Keratinocyte (primary cell): ENCODE data around the gene B3GALT4. TPM values are rescaled to one million over a fixed set of nuclear protein-coding genes. Genes with fewer than 3 reads are reported as not detected.

ENCODE experiments used
- DNase-seq: peaks from one replicate; pipeline ENCODE4 v3.0.0-alpha.2; 2011; ENCODE audit warnings: low read depth, missing footprints, low spot score
- FAIRE-seq: peaks from 2 replicates; lab custom pipeline; 2011; peaks lifted over from hg19 to GRCh38; lab: Jason Lieb, UNC
- H2AFZ ChIP-seq: 2 replicates; pipeline ENCODE4 v1.6.0; 2012; ENCODE audit warnings: low read length, control low read depth, inconsistent platforms; ENCODE audit not compliant: control insufficient read depth
- H3K27ac ChIP-seq: 2 replicates; pipeline ENCODE4 v1.5.1; 2011; ENCODE audit warnings: low read length; ENCODE audit not compliant: control insufficient read depth, insufficient read depth
- H3K27me3 ChIP-seq: 3 replicates; pipeline ENCODE4 v1.6.0; 2011; ENCODE audit warnings: low read length; ENCODE audit not compliant: control insufficient read depth, insufficient read depth; ENCODE audit errors: extremely low read depth
- H3K36me3 ChIP-seq, 2 experiments: 2 replicates in 1 of 2; 3 replicates in 1 of 2; pipeline ENCODE4 v1.5.1; 2011; ENCODE audit warnings: low read length in 2 of 2, mild to moderate bottlenecking in 1 of 2; ENCODE audit not compliant: control insufficient read depth in 2 of 2, insufficient read depth in 2 of 2; ENCODE audit errors: extremely low read depth in 1 of 2
- H3K4me1 ChIP-seq: 3 replicates; pipeline ENCODE4 v1.5.1; 2011; ENCODE audit warnings: low read length; ENCODE audit not compliant: control insufficient read depth, insufficient read depth; ENCODE audit errors: extremely low read depth
- H3K4me2 ChIP-seq: 3 replicates; pipeline ENCODE4 v1.6.0; 2011; ENCODE audit warnings: low read depth, low read length; ENCODE audit not compliant: control insufficient read depth, insufficient read depth; ENCODE audit errors: extremely low read depth
- H3K4me3 ChIP-seq, 3 experiments: fragments of 200-600 bp in 1 of 3; sonication (generic) in 1 of 3; 2 replicates in 2 of 3; 3 replicates in 1 of 3; pipeline ENCODE4 v1.5.1; 2011 to 2016; ENCODE audit warnings: low read length in 3 of 3, mild to moderate bottlenecking in 3 of 3, control low read depth in 2 of 3, inconsistent platforms in 1 of 3, low read depth in 1 of 3, mixed read lengths in 1 of 3, mixed run types in 1 of 3, moderate library complexity in 1 of 3; ENCODE audit not compliant: control insufficient read depth in 2 of 3, insufficient read depth in 2 of 3; ENCODE audit errors: extremely low read depth in 1 of 3
- H3K79me2 ChIP-seq: 2 replicates; pipeline ENCODE4 v1.6.0; 2012; ENCODE audit warnings: low read length; ENCODE audit not compliant: control insufficient read depth, insufficient read depth
- H3K9ac ChIP-seq: 3 replicates; pipeline ENCODE4 v1.6.0; 2011; ENCODE audit warnings: low read length; ENCODE audit not compliant: control insufficient read depth, insufficient read depth; ENCODE audit errors: extremely low read depth
- H3K9me1 ChIP-seq: 3 replicates; pipeline ENCODE4 v1.6.0; 2011; ENCODE audit warnings: low read length; ENCODE audit not compliant: control insufficient read depth, insufficient read depth; ENCODE audit errors: extremely low read depth
- H3K9me3 ChIP-seq: 2 replicates; pipeline ENCODE4 v1.5.1; 2012; ENCODE audit warnings: low read depth, low read length; ENCODE audit not compliant: control insufficient read depth
- H4K20me1 ChIP-seq: 3 replicates; pipeline ENCODE4 v1.6.0; 2011; ENCODE audit warnings: low read length; ENCODE audit not compliant: control insufficient read depth, insufficient read depth; ENCODE audit errors: extremely low read depth
- EZH2 ChIP-seq: IDR thresholded peaks from one replicate; pipeline ENCODE4 v1.6.1; 2012; ENCODE audit warnings: inconsistent platforms, mild to moderate bottlenecking, low read length, moderate library complexity
- dilution Hi-C: fragments of 300-500 bp; cut with MboI; formaldehyde crosslinking; loops from one replicate; pipeline ENCODE4 v1.7.0; 2020; ENCODE audit warnings: low sequenced_read_pairs; ENCODE audit not compliant: extremely low pct_ligation_motif_present
- polyA plus RNA-seq, 5 experiments: library from polyadenylated mRNA; depleted of rRNA in 3 of 5; stranded (reverse) in 3 of 5; stranded (forward) in 1 of 5; unstranded in 1 of 5; fragments of >200 nt; gene quantifications; 1 replicate in 1 of 5; 2 replicates in 3 of 5; 3 replicates in 1 of 5; pipeline versions ENCODE4 v1.2.1 to v1.2.3, GENCODE V29; 2011 to 2012; ENCODE audit warnings: missing spikeins in 2 of 5, low read depth in 1 of 5, low replicate concordance in 1 of 5
- TF ChIP-seq, protein P1 (sequence below), 3 experiments: IDR thresholded peaks in 1 of 3; conservative IDR thresholded peaks in 1 of 3; optimal IDR thresholded peaks in 1 of 3; 2 replicates in 2 of 3; 3 replicates in 1 of 3; pipeline versions ENCODE3 to v1.5.1; 2011; ENCODE audit warnings: low read length in 3 of 3, mild to moderate bottlenecking in 3 of 3, moderate library complexity in 2 of 3, control low read depth in 1 of 3, inconsistent platforms in 1 of 3; ENCODE audit not compliant: insufficient read depth in 2 of 3; ENCODE audit errors: extremely low read depth in 1 of 3

The B3GALT4 gene
- polyA plus RNA-seq, 1 donor (not counting 4 experiments of a cell fraction or from before 2014, with no cell fraction given) = 0.31 TPM

DNA sequence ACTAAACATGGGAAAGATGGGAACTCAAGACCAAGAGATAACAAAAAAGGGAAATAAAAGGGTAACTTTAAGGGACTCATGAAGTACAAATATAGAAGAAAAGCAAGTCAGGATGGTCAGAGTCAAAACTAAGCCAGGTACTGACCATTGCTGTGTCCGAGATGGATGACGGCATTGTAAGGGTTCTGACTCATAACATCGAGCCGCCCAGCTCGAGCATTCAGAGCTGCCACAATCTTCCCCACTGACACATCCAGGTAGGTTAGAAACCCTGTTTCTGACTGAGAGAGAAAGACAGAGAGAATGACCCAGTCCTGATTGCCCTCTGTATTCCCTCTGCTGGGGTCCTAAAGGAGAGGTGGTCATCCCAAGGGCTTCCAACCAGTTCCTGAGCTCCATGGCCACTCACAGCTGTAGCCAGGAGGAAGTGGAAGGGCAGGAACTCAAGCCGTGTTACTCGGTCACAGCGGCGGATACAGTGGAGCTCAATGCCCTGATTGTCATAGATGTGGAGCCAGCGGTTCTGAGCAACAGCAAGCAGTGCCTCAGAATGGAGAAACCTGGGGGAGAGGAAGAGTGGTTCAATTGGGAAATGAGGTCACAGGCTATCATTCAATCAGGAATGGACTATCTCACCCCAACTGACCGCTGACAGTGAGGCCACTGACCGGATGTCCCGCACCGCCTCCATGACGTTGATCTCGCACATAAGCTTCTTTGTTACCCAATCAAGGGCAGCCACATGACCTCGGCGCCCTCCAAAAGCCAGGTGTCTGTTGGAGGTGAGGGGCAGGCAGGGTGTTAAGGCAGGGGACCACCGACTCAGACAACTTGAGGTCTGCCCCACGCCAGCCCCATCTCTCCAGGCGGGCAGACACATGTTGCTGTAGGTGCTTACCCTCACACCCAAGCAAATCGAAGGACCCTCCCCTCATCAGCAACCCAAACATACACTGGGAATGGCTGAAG, 10.3 kb downstream of the B3GALT4 start:
- no peak for FAIRE-seq
- Histone ChIP-seq H3K9me3 (no peaks in the 10 kb centered on the region), H3K4me2 (peak overlapping the region; percentile 99), H3K9ac (no peak overlapping the region), H3K9me1 (no peaks in the 10 kb centered on the region), H3K27me3 (no peaks in the 10 kb centered on the region), H3K36me3 (peaks cover 32 to 51% of the 10 kb centered on the region in 2 experiments), H2AFZ (no peak overlapping the region), H3K27ac (no peak overlapping the region), H4K20me1 (no peaks in the 10 kb centered on the region), H3K79me2 (peaks cover 48% of the 10 kb centered on the region), H3K4me1 (peaks cover 20% of the 10 kb centered on the region), H3K4me3 (no peak overlapping the region)
- dilution Hi-C loops = no loop called here
- DNase-seq = no peak
- TF ChIP-seq EZH2 = no peak
- TF ChIP-seq, protein P1, sequence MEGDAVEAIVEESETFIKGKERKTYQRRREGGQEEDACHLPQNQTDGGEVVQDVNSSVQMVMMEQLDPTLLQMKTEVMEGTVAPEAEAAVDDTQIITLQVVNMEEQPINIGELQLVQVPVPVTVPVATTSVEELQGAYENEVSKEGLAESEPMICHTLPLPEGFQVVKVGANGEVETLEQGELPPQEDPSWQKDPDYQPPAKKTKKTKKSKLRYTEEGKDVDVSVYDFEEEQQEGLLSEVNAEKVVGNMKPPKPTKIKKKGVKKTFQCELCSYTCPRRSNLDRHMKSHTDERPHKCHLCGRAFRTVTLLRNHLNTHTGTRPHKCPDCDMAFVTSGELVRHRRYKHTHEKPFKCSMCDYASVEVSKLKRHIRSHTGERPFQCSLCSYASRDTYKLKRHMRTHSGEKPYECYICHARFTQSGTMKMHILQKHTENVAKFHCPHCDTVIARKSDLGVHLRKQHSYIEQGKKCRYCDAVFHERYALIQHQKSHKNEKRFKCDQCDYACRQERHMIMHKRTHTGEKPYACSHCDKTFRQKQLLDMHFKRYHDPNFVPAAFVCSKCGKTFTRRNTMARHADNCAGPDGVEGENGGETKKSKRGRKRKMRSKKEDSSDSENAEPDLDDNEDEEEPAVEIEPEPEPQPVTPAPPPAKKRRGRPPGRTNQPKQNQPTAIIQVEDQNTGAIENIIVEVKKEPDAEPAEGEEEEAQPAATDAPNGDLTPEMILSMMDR (optimal IDR thresholded peaks at IDR 0.05 in 1 of 3, IDR thresholded peaks at IDR 0.05 in 1 of 3, conservative IDR thresholded peaks at IDR 0.05 in 1 of 3; ENCODE audit: extremely low read depth in 1 of 3, insufficient read depth in 2 of 3, low read length in 3 of 3) = no peak

DNA sequence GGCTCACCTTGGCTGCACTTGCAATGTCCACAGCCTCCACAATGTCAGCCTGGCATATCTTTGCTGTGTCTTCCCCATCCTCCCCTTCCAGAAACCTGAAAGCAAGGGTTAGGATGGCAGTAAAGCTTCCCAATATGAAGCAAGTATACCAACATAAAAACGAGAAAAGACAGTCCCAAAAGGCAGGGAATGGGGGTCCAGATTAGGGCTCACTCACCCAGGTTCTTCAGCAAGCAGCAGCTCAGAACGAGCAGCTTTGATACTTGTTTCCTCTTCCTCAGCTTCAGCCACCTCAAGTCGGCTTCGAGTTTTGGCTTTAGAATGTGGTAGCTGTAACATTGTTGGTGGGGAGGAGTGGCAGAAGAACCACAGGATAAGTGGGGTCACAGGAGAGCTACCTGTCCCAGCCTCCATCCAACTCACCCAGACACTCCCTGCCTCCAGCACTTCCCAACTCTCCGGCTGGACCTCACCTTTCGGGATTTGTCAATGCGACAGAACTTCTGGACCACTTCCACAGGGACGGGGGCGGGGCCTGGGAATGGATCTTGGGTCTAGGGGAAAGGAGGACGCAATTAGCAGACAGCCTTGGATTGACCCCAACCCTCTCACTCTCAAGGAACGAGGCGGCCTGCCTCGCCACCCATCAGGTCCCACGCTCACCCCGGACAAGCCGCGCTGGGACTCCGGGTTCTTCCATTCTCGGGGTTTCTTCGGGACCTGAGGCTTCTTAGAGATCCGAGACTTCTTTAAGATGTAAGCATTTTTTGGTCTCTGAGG, 11.4 kb downstream of the B3GALT4 start:
- DNase-seq = no peak
- dilution Hi-C loops = no loop called here

More for the DNA sequence above, 11.4 kb downstream of the B3GALT4 start:
- Histone ChIP-seq H2AFZ (peak overlapping the region; percentile 95), H3K4me1 (peaks cover 20% of the 10 kb centered on the region), H3K79me2 (peaks cover 49% of the 10 kb centered on the region), H3K27ac (peak overlapping the region; percentile 85), H3K4me3 (peak overlapping the region; percentile 54 to 98 (median 95)), H3K9me1 (no peaks in the 10 kb centered on the region), H3K9me3 (no peaks in the 10 kb centered on the region), H3K27me3 (no peaks in the 10 kb centered on the region), H3K36me3 (peaks cover 33 to 54% of the 10 kb centered on the region in 2 experiments), H3K9ac (peak overlapping the region; percentile 95), H4K20me1 (no peaks in the 10 kb centered on the region), H3K4me2 (peak overlapping the region; percentile 99)
- TF ChIP-seq, protein P1 (optimal IDR thresholded peaks at IDR 0.05 in 1 of 3, IDR thresholded peaks at IDR 0.05 in 1 of 3, conservative IDR thresholded peaks at IDR 0.05 in 1 of 3; ENCODE audit: extremely low read depth in 1 of 3, insufficient read depth in 2 of 3, low read length in 3 of 3) = no peak
- no peak for TF ChIP-seq EZH2
- FAIRE-seq = no peak
